Measurements from ENCODE around the gene CWF19L2.
"Not testable (repeated sequence)": the region's sequence is repeated elsewhere in the genome, so short reads cannot be mapped to it uniquely, and the experiment has no call there.

The CWF19L2 gene

GRCh38 chr11:107438148-107438547 is 19.5 kb downstream of the CWF19L2 start:
- no peak for DNase-seq (ENCODE audit: extremely low read depth, low read depth)
- no peak for TF ChIP-seq CTCF (IDR thresholded peaks at IDR 0.05; ENCODE audit: low read depth, low read length)

- no peak for TF ChIP-seq CTCF (IDR thresholded peaks at IDR 0.05; ENCODE audit: low read depth, low read length)
- no peak for DNase-seq (ENCODE audit: extremely low read depth, low read depth)
Measured at GRCh38 chr11:107430525-107430924, 27.1 kb downstream of the CWF19L2 start.

GRCh38 chr11:107427569-107428180 is 29.9 kb downstream of the CWF19L2 start:
- TF ChIP-seq CTCF (IDR thresholded peaks at IDR 0.05; ENCODE audit: low read depth, low read length): no peak

GRCh38 chr11:107413352-107413751 is 44.3 kb downstream of the CWF19L2 start:
- TF ChIP-seq CTCF (IDR thresholded peaks at IDR 0.05; ENCODE audit: low read depth, low read length): no peak
- no peak for DNase-seq (ENCODE audit: extremely low read depth, low read depth)

More at GRCh38 chr11:107427569-107428180, 29.9 kb downstream of the CWF19L2 start:
- DNase-seq (ENCODE audit: extremely low read depth, low read depth): no peak

- TF ChIP-seq CTCF (IDR thresholded peaks at IDR 0.05; ENCODE audit: low read depth, low read length): no peak
- DNase-seq (ENCODE audit: extremely low read depth, low read depth): no peak
Measured at GRCh38 chr11:107408762-107409211, 48.8 kb downstream of the CWF19L2 start.

GRCh38 chr11:107405260-107405659 is 52.4 kb downstream of the CWF19L2 start:
- no peak for DNase-seq (ENCODE audit: extremely low read depth, low read depth)
- no peak for TF ChIP-seq CTCF (IDR thresholded peaks at IDR 0.05; ENCODE audit: low read depth, low read length)

GRCh38 chr11:107401131-107401530 is 56.5 kb downstream of the CWF19L2 start:
- not testable (repeated sequence) for DNase-seq (ENCODE audit: extremely low read depth, low read depth)

GRCh38 chr11:107397357-107397756 is 60.3 kb downstream of the CWF19L2 start:
- DNase-seq (ENCODE audit: extremely low read depth, low read depth): no peak
- no peak for TF ChIP-seq CTCF (IDR thresholded peaks at IDR 0.05; ENCODE audit: low read depth, low read length)
